HG03066 (cell line): ENCODE measurements around the gene ASL.
"Not testable (repeated sequence)": the region's sequence is repeated elsewhere in the genome, so short reads cannot be mapped to it uniquely, and the experiment has no call there.

Experiments
- ATAC-seq: cut with Tn5 transposase; IDR thresholded peaks from one replicate; pipeline ENCODE4 v1.9.1; 2021; ENCODE audit warnings: low read depth; ENCODE audit not compliant: unreplicated experiment

ASL gene

DNA sequence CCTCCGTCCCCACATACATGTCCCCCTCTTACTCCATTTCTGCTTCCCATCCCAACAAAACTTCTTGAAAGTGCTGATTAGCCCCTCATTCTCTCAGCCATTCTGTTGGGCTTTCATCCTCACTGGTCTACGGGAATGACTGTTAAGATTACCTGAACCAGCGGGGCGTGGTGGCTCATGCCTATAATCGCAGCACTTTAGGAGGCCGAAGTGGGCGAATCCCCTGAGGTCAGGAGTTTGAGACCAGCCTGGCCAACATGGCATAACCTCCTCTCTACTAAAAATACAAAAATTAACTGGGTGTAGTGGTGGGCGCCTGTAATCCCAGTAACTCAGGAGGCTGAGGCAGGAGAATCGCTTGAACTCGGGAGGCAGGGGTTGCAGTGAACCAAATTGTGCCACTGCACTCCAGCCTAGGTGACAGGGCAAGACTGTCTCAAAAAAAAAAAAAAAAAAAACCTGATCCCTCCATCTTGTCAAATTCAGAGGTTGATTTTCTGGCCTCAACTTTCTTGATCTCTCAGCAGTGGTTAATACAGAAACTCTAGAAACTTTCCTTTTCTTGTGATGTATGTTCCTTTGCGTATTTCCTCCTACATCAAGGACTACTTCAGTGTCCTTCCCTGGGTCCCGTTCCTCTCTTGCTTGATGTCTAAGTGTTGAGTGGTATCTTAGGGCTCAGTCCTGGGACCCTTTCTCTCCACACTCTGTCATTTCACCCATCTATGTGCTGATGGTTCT lies 41.2 kb downstream of the ASL start:
- not testable (repeated sequence) for ATAC-seq

GRCh38 chr7:66118603-66119002 lies 43.0 kb downstream of the ASL start:
- no peak for ATAC-seq

DNA sequence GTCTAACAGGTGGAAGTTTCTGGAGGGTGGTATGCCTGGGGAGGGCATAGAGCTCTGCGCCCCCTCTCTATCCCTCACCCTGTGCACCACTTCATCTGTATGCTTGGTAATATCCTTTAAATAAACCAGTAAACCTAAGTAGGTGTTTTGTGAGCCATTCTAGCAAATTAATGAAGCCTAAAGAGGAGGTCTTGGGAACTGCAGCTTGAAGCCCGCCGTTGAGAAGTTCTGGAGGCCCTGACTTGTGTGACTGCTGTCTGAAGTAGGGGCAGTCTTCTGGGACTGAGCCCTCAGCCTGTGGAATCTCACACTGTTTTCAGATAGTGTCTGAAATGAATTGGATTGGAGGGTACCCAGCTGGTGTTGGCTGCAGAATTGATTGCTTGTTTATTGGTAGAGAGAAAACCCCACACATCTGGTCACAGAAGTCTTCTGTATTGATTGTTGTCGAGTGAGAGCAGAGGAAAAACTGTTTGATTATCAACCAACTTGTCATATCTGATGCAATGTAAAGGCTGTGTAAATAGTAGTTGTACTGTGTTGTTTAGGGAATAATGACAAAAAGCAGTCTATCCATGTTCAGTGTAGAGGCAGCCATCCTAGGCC lies 43.7 kb downstream of the ASL start:
- no peak for ATAC-seq

DNA sequence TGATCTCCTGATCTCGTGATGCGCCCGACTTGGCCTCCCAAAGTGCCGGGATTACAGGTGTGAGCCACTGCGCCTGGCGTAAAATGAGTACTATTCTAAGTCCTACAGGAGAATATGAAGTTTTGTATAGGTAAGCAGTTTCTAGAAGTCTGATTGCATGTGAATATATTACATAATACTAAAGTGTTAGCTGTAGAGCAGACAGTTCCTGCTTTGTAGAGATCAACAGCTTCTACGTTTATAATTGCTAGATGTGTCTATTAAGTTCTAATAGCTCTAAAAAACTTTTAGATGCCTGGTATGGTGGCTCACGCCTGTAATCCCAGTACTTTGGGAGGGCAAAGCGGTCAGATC lies 47.5 kb downstream of the ASL start:
- no peak for ATAC-seq

DNA sequence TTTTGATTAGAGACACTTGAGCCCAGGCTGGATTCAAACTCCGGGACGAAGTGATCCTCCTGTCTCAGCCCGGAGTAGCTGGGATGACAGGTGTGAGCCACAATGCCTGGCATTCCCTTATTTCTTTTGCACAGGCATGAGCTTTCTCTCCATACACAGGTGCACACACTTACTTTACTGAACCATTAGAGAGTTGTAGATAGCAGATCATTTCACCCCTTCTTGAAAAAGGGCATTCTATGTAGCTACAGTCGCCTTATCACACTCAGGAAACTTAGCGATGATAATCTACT lies 48.9 kb downstream of the ASL start:
- not testable (repeated sequence) for ATAC-seq

- no peak for ATAC-seq
Measured at GRCh38 chr7:66125052-66125694, 49.6 kb downstream of the ASL start.

DNA sequence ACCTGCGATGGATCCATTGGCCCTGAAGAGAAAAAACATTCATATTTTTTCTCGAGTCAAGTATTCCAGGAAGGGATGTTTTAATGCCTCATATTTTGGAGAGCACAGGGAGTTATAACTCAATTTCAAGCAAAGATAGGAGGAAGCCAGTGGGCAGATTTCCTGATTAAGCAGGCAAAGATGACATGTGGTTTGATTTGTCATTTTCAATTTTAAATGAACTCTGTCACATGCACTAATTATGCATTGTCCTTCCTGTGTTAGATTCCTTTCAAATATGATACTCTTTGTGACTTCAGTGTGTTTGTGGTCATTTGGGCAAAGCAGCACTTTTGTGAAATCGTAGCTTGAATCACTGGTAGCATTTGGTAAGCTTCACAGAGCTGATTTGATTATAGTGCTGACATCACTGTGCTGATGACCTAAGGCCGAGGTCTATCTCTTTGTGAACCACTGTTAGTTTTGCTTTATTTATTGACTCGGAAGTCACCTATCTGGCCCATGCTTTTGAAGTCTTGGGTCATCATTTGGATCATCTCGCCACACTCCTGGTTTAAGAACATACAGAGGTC lies 50.2 kb downstream of the ASL start:
- ATAC-seq, result not testable (repeated sequence)

- not testable (repeated sequence) for ATAC-seq
Measured at GRCh38 chr7:66127172-66127571, 51.6 kb downstream of the ASL start.

GRCh38 chr7:66138994-66139752 lies 63.6 kb downstream of the ASL start:
- no peak for ATAC-seq

DNA sequence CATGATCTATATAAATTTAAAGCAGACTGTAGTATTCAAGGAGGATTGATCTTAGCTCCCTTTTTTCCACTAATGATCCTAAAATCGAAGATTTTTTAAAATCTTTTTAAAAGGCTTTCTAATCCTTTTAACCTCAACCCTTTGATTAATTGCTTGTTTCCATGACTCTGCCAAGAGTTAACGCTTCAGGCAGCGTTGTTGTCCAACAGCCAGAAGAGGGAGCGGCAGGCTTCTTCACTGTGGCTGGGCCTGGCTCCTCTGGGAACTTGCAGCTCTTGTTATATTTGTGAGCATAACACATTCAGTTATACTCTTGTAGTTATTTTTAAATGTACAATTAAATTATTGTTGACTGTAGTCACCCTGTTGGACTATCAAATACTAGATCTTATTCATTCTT lies 65.3 kb downstream of the ASL start:
- ATAC-seq, result no peak

DNA sequence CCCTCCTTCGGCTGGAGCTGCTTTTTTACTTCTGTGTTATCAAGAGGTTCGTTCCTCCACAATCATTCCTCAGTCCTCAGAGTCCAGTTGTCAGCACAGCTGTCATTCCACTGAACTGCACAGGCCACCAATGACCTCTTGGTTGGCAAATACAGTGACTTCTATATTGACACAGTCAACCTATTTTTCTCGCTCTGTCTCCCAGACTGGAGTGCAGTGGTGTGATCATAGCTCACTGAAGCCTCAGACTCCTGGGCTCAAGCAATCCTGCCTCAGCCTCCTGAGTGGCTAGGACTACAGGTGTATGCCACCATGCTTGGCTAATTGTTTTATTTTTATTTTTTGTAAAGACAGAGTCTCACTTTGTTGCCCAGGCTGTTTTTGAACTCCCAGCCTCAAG lies 66.7 kb downstream of the ASL start:
- ATAC-seq, result no peak

GRCh38 chr7:66142996-66143395 lies 67.4 kb downstream of the ASL start:
- ATAC-seq, result no peak
